Mesendoderm (in vitro differentiated cells): ENCODE data around the gene HSD11B1L.
"Not testable (repeated sequence)": the region's sequence is repeated elsewhere in the genome, so short reads cannot be mapped to it uniquely, and the experiment has no call there.

ENCODE experiments used
- DNase-seq: peaks from one replicate; pipeline ENCODE4 v3.0.0; 2013
- H2AK5ac ChIP-seq: 2 replicates; pipeline ENCODE4 v1.6.1; 2013; ENCODE audit warnings: low read length, inconsistent platforms
- H2BK120ac ChIP-seq: 2 replicates; pipeline ENCODE4 v1.6.1; 2013; ENCODE audit warnings: low read depth, mild to moderate bottlenecking, low read length, moderate library complexity, mixed read lengths
- H2BK15ac ChIP-seq: replicated peaks from 2 replicates; pipeline ENCODE4 v1.6.1; 2013; ENCODE audit warnings: low read depth, mild to moderate bottlenecking, moderate library complexity
- H2BK5ac ChIP-seq: 2 replicates; pipeline ENCODE4 v1.6.1; 2013; ENCODE audit warnings: low read length, inconsistent platforms
- H3K18ac ChIP-seq: 2 replicates; pipeline ENCODE4 v1.6.1; 2013; ENCODE audit warnings: mild to moderate bottlenecking, low read length, mixed read lengths
- H3K23ac ChIP-seq: one replicate; pipeline ENCODE4 v1.6.1; 2013; ENCODE audit warnings: low read length
- H3K27ac ChIP-seq: 2 replicates; pipeline ENCODE4 v1.5.1; 2013; ENCODE audit warnings: low read depth, mild to moderate bottlenecking, inconsistent platforms, low read length, moderate library complexity
- H3K27me3 ChIP-seq: 2 replicates; pipeline ENCODE4 v1.6.1; 2013; ENCODE audit warnings: low read length, control low read depth, mild to moderate bottlenecking, inconsistent platforms; ENCODE audit not compliant: insufficient read depth, poor library complexity
- H3K36me3 ChIP-seq: 2 replicates; pipeline ENCODE4 v1.6.1; 2013; ENCODE audit warnings: low read length, inconsistent platforms; ENCODE audit not compliant: control insufficient read depth, insufficient read depth
- H3K4ac ChIP-seq: one replicate; pipeline ENCODE4 v1.6.1; 2013; ENCODE audit warnings: low read depth, mild to moderate bottlenecking, low read length, moderate library complexity
- H3K4me1 ChIP-seq: 2 replicates; pipeline ENCODE4 v1.6.1; 2013; ENCODE audit warnings: low read depth, low read length, inconsistent platforms; ENCODE audit not compliant: control insufficient read depth
- H3K4me2 ChIP-seq: 2 replicates; pipeline ENCODE4 v1.6.1; 2013; ENCODE audit warnings: low read length
- H3K4me3 ChIP-seq: 2 replicates; pipeline ENCODE4 v1.5.1; 2013; ENCODE audit warnings: mild to moderate bottlenecking, low read length
- H3K56ac ChIP-seq: one replicate; pipeline ENCODE4 v1.6.1; 2013; ENCODE audit warnings: low read length
- H3K79me1 ChIP-seq: 2 replicates; pipeline ENCODE4 v1.6.1; 2013; ENCODE audit warnings: low read length, inconsistent platforms
- H3K79me2 ChIP-seq: 2 replicates; pipeline ENCODE4 v1.6.1; 2013; ENCODE audit warnings: mild to moderate bottlenecking, low read length; ENCODE audit not compliant: control insufficient read depth, insufficient read depth
- H3K9ac ChIP-seq: 2 replicates; pipeline ENCODE4 v1.6.1; 2013; ENCODE audit warnings: low read length, inconsistent platforms
- H4K5ac ChIP-seq: one replicate; pipeline ENCODE4 v1.6.1; 2013; ENCODE audit warnings: low read length
- H4K8ac ChIP-seq: one replicate; pipeline ENCODE4 v1.6.1; 2013; ENCODE audit warnings: low read depth, mild to moderate bottlenecking, control low read depth, low read length, moderate library complexity
- WGBS: extraction: QIAGEN DNeasy Blood & Tissue Kit; methylation state at CpG from one replicate; pipeline ENCODE4 v1.1.7; 2013; ENCODE audit warnings: low lambda C conversion rate, missing lambda C conversion rate; ENCODE audit not compliant: insufficient coverage; ENCODE audit errors: extremely low coverage; 5-methylcytosine and 5-hydroxymethylcytosine counted together

Gene HSD11B1L

GRCh38 chr19:5718579-5719273 is 37.9 kb downstream of the HSD11B1L start:
- peak overlapping the region; percentile 6 for H3K23ac ChIP-seq
- peak; percentile 84 for DNase-seq

GRCh38 chr19:5719274-5719960 is 38.6 kb downstream of the HSD11B1L start:
- Histone ChIP-seq H2BK5ac (no peak overlapping the region), H3K4ac (peak overlapping the region; percentile 75), H3K4me1 (no peaks in the 10 kb centered on the region), H3K18ac (peak overlapping the region; percentile 25), H2BK120ac (no peak overlapping the region), H3K79me1 (peaks cover 16% of the 10 kb centered on the region), H2BK15ac (no peak overlapping the region), H3K4me3 (peak overlapping the region; percentile 98), H4K8ac (peak overlapping the region; percentile 44), H3K36me3 (no peaks in the 10 kb centered on the region), H3K9ac (peak overlapping the region; percentile 91), H3K79me2 (peaks cover 44% of the 10 kb centered on the region), H3K27ac (peak overlapping the region; percentile 84), H3K27me3 (no peaks in the 10 kb centered on the region), H3K4me2 (peak overlapping the region; percentile 85), H4K5ac (no peak overlapping the region), H3K56ac (peak overlapping the region; percentile 93), H3K23ac (no peak overlapping the region), H2AK5ac (no peak overlapping the region)
- no peak for DNase-seq
- no CpG with 5 or more reads among the region's 58 CpGs for WGBS

More at GRCh38 chr19:5718579-5719273, 37.9 kb downstream of the HSD11B1L start:
- Histone ChIP-seq H3K4me1 (no peaks in the 10 kb centered on the region), H4K8ac (no peak overlapping the region), H3K79me1 (peaks cover 16% of the 10 kb centered on the region), H2BK15ac (no peak overlapping the region), H3K4me2 (peak overlapping the region; percentile 85), H3K79me2 (peaks cover 44% of the 10 kb centered on the region), H3K56ac (peak overlapping the region; percentile 93), H3K27me3 (no peaks in the 10 kb centered on the region), H4K5ac (no peak overlapping the region), H2BK5ac (no peak overlapping the region), H3K4me3 (peak overlapping the region; percentile 98), H3K18ac (no peak overlapping the region), H3K27ac (peak overlapping the region; percentile 7), H2BK120ac (no peak overlapping the region), H2AK5ac (no peak overlapping the region), H3K4ac (no peak overlapping the region), H3K9ac (peak overlapping the region; percentile 91), H3K36me3 (no peaks in the 10 kb centered on the region)
- no CpG with 5 or more reads among the region's 11 CpGs for WGBS

GRCh38 chr19:5719961-5720790 is 39.3 kb downstream of the HSD11B1L start, which contains the start of the genes CATSPERD and LONP1:
Gene CATSPERD, plus strand, starts transcription at chr19:5720637. Its CDS starts 101 bp downstream, at chr19:5720738.
Gene LONP1, minus strand, starts transcription at chr19:5720146. Its CDS starts 14 bp downstream, at chr19:5720132.
- no peaks in the 10 kb centered on the region for H3K4me1 ChIP-seq
- peaks cover 14% of the 10 kb centered on the region for H3K79me1 ChIP-seq
- H4K8ac ChIP-seq, result peak within 1 kb of the TSS; percentile 44
- no peaks in the 10 kb centered on the region for H3K36me3 ChIP-seq
- peak within 1 kb of the TSS; percentile 86 for H3K27ac ChIP-seq
- DNase-seq, result peak; percentile 99
- H2BK15ac ChIP-seq, result no peak within 1 kb of the TSS
- no peak within 1 kb of the TSS for H2BK120ac ChIP-seq
- no peak within 1 kb of the TSS for H4K5ac ChIP-seq
- peak within 1 kb of the TSS; percentile 93 for H3K56ac ChIP-seq
- no peak within 1 kb of the TSS for H3K23ac ChIP-seq
- peak within 1 kb of the TSS; percentile 98 for H3K4me3 ChIP-seq
- peak within 1 kb of the TSS; percentile 75 for H3K4ac ChIP-seq
- H3K27me3 ChIP-seq, result no peaks in the 10 kb centered on the region
- H3K9ac ChIP-seq, result peak within 1 kb of the TSS; percentile 91
- WGBS, result no CpG with 5 or more reads among the region's 90 CpGs
- no peak within 1 kb of the TSS for H2AK5ac ChIP-seq
- peak within 1 kb of the TSS; percentile 83 for H2BK5ac ChIP-seq
- peak within 1 kb of the TSS; percentile 29 for H3K18ac ChIP-seq
- H3K4me2 ChIP-seq, result peak within 1 kb of the TSS; percentile 85
- peaks cover 40% of the 10 kb centered on the region for H3K79me2 ChIP-seq

- H3K79me1 ChIP-seq, result no peaks in the 10 kb centered on the region
- H3K27me3 ChIP-seq, result no peaks in the 10 kb centered on the region
- H2BK120ac ChIP-seq, result no peak overlapping the region
- H3K4me1 ChIP-seq, result no peaks in the 10 kb centered on the region
- no peak overlapping the region for H3K4me3 ChIP-seq
- H2BK5ac ChIP-seq, result no peak overlapping the region
- H4K5ac ChIP-seq, result no peak overlapping the region
- no peak overlapping the region for H3K4ac ChIP-seq
- H3K56ac ChIP-seq, result no peak overlapping the region
- H3K23ac ChIP-seq, result no peak overlapping the region
- no peak overlapping the region for H3K4me2 ChIP-seq
- H4K8ac ChIP-seq, result no peak overlapping the region
- DNase-seq, result no peak
- H3K9ac ChIP-seq, result no peak overlapping the region
- H3K36me3 ChIP-seq, result no peaks in the 10 kb centered on the region
- no peak overlapping the region for H2BK15ac ChIP-seq
- WGBS, result no CpG with 5 or more reads among the region's 4 CpGs
- no peak overlapping the region for H3K27ac ChIP-seq
- no peak overlapping the region for H2AK5ac ChIP-seq
- H3K18ac ChIP-seq, result no peak overlapping the region
- no peaks in the 10 kb centered on the region for H3K79me2 ChIP-seq
Measured at GRCh38 chr19:5727453-5728050, 46.7 kb downstream of the HSD11B1L start.

- H3K27ac ChIP-seq, H3K4me3 ChIP-seq, H2AK5ac ChIP-seq, H3K23ac ChIP-seq, H2BK120ac ChIP-seq, H2BK5ac ChIP-seq, H3K4me2 ChIP-seq, H3K18ac ChIP-seq, H3K9ac ChIP-seq, H3K27me3 ChIP-seq, H4K5ac ChIP-seq, H4K8ac ChIP-seq, H3K4me1 ChIP-seq, H3K79me2 ChIP-seq, H3K4ac ChIP-seq, H3K36me3 ChIP-seq, H2BK15ac ChIP-seq, DNase-seq, H3K79me1 ChIP-seq, H3K56ac ChIP-seq: not testable (repeated sequence)
- no CpG with 5 or more reads among the region's 2 CpGs for WGBS
Measured at GRCh38 chr19:5733172-5733571, 52.3 kb downstream of the HSD11B1L start.
